ENCODE data around the gene PHLPP1.

DNA sequence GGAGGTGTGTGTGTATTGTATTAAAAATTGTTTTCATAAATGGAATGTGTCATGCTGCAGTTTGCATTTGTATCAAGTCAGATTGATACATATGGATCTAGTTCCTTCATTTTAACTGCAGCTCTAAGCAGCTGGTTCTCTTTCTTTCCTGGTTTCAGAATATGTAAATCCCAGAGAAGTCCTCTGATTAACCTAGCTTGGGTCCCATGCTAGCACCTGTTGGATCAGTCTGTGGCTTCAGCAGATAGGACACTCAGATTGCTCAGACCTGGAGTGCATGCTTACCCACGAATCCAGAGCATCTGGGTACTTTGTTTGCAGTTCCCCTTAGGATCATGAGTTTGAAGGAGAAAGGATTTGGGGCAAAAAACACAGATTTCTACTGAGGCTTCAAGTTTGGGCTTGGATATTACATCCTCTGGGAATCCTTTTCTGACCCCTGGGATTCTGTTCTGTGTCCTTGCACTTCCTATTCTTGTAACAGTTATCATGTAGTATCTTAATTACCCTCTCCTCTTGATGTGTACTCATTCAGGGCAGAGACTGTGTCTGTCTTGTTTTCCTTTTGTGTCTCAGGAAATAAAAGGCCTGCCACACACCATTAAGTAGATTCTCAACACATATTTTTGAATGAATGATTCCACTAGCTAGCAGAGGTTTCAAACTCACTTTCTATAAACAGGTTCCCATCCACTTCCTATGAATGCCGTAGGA, 142.1 kb downstream of the PHLPP1 start:
- TF ChIP-seq, protein P1, sequence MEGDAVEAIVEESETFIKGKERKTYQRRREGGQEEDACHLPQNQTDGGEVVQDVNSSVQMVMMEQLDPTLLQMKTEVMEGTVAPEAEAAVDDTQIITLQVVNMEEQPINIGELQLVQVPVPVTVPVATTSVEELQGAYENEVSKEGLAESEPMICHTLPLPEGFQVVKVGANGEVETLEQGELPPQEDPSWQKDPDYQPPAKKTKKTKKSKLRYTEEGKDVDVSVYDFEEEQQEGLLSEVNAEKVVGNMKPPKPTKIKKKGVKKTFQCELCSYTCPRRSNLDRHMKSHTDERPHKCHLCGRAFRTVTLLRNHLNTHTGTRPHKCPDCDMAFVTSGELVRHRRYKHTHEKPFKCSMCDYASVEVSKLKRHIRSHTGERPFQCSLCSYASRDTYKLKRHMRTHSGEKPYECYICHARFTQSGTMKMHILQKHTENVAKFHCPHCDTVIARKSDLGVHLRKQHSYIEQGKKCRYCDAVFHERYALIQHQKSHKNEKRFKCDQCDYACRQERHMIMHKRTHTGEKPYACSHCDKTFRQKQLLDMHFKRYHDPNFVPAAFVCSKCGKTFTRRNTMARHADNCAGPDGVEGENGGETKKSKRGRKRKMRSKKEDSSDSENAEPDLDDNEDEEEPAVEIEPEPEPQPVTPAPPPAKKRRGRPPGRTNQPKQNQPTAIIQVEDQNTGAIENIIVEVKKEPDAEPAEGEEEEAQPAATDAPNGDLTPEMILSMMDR (IDR thresholded peaks at IDR 0.05; ENCODE audit: low read depth, low read length) = no peak
- no peak for TF ChIP-seq EZH2phosphoT487 (IDR thresholded peaks at IDR 0.05; ENCODE audit: low read depth)
